CMK (cell line): ENCODE data around the gene ZMYND15.

Source experiments
- DNase-seq: peaks from one replicate; pipeline ENCODE4 v3.0.0-alpha.2; 2010; ENCODE audit warnings: low read depth

Gene ZMYND15

DNA sequence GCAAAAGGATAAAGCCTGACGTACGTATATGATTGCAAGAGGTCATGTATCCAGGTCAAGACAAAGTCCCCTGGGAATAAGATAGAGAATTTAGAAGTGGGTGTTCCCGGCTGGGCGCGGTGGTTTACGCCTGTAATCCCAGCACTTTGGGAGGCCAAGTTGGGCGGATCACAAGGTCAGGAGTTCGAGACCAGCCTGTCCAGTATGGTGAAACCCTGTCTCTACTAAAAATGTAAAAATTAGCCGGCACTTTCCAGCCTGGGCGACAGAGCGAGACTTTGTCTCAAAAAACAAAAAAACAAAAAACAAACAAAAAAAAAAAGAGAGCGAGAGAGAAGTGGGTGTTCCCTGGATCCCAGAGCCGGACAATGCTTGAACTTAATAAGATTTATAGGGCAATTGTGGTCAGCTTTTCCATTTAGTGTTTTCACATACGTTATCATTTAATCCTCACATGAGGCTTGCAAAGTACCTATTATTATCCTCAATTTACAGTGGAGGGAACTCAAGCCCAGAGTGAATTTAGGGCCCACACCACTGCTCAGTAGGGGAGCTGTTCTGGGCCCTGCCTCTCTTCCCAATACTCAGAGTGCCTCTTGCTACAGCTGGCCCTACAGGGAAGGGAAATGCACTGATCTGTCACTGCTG is 48.6 kb downstream of the ZMYND15 start:
- no peak for DNase-seq

DNA sequence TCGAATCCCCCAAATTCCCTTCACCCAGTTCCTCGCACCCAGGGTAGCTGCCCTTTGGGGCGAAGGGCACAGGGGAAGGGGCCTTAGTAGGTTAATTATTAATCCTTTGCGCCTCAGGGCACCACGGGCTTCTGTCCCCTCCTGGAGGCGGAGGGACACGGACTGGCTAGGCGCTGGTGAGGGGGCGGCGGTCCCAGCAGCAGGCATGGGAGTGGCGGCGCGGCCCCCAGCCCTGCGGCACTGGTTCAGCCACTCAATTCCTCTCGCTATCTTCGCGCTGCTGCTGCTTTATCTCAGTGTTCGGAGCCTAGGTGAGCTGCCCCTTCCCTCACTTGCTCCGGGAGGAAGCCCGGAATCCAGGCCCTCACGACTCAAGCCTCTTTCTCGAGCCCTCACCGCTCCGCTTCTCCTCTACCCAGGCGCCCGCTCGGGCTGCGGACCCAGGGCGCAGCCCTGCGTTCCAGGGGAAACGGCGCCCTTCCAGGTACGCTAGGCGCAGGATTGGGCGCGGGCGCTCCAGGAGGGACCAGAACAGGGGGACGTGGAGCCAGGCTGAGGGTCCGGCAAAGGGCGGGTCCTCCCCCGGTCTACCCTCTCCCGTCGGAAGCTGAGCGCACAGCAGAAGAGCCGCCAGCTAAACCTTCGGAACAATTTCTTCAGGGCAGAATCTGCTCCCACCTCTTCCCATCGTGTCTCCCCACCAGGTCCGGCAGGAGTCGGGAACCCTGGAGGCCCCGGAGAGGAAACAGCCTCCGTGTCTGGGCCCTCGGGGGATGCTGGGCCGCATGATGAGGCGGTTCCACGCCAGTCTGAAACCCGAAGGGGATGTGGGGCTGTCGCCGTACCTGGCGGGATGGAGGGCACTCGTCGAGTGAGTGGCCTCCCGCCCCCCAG is 49.4 kb downstream of the ZMYND15 start, which contains the start of gene GLTPD2:
GLTPD2 (plus strand) TSS at position 158 of the 894 bp plus-strand sequence; CDS start at position 206, 48 bp downstream.
- no peak for DNase-seq

DNA sequence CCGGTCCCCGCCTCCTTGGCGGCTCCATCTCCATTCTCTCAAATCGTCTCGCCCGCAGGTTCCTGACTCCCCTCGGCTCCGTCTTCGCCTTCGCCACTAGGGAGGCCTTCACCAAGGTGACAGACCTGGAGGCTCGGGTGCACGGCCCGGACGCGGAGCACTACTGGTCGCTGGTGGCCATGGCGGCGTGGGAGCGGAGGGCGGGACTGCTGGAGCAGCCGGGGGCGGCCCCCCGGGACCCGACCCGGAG is 50.0 kb downstream of the ZMYND15 start:
- DNase-seq = no peak

DNA sequence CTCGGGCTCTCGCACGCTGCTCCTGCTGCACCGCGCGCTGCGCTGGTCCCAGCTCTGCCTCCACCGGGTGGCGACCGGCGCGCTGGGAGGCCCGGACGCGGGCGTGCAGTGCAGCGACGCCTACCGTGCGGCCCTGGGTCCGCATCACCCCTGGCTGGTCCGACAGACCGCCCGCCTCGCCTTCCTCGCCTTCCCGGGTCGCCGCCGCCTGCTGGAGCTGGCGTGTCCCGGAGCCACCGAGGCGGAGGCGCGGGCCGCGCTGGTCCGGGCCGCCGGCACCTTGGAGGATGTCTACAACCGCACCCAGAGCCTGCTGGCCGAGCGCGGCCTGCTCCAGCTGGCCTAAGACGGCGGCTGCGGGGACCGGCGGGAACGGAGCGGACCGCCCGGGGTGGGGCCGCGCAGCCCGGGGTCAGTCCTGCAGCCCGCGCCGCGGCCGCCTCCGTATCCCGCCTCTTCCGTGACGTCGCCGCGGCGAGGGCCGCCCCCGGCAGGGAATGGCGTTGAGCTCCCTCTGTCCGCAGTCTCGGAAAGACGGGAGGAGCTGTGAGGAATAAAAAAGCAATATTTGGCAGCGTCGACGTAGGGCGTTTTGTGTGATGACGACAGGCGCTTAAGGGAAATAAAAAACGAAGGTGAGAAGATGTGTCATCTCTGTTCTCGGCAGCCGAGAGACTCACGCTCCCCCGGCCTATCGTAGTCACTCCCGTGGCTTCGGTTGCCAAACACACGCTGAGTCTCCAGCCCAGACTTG is 50.5 kb downstream of the ZMYND15 start:
- no peak for DNase-seq

DNA sequence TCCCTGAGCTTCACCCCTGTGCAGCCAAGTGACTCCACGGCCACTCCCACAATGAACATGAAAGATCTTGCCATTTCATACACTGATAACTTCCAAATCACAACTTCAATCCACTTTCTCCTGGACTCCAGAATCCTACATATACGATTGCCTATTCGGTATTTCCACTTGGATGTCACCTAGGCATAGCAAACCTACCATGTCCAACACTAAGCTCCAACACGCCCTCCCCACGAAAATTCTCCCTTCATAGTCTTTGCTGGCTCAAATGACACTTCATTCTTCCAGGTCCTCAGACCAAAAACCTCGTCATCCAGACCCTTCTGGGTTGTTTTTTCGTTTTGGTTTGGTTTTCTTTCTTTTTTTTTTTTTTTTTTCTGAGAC is 51.1 kb downstream of the ZMYND15 start:
- no peak for DNase-seq

DNA sequence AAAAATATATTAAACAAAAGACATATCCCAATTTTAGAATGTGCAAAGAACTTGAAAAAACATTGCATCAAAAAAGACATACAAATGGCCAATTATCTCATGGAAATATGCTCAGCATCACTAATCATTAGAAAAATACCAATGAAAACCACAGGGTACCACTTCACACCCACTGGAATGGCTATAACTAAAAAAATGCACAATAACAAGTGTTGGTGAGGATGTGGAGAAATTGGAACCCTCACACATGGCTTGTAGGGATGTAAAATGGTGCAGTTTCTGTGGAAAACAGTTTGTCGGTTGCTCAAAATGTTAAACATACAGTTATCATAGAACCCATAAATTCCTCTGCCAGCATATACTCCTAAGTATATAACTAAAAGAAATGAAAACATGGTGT is 55.5 kb downstream of the ZMYND15 start:
- no peak for DNase-seq
